ENCODE data around the gene IRS2. TPM values are rescaled to one million over a fixed set of nuclear protein-coding genes. Genes with fewer than 3 reads are reported as not detected.

The IRS2 gene, protein sequence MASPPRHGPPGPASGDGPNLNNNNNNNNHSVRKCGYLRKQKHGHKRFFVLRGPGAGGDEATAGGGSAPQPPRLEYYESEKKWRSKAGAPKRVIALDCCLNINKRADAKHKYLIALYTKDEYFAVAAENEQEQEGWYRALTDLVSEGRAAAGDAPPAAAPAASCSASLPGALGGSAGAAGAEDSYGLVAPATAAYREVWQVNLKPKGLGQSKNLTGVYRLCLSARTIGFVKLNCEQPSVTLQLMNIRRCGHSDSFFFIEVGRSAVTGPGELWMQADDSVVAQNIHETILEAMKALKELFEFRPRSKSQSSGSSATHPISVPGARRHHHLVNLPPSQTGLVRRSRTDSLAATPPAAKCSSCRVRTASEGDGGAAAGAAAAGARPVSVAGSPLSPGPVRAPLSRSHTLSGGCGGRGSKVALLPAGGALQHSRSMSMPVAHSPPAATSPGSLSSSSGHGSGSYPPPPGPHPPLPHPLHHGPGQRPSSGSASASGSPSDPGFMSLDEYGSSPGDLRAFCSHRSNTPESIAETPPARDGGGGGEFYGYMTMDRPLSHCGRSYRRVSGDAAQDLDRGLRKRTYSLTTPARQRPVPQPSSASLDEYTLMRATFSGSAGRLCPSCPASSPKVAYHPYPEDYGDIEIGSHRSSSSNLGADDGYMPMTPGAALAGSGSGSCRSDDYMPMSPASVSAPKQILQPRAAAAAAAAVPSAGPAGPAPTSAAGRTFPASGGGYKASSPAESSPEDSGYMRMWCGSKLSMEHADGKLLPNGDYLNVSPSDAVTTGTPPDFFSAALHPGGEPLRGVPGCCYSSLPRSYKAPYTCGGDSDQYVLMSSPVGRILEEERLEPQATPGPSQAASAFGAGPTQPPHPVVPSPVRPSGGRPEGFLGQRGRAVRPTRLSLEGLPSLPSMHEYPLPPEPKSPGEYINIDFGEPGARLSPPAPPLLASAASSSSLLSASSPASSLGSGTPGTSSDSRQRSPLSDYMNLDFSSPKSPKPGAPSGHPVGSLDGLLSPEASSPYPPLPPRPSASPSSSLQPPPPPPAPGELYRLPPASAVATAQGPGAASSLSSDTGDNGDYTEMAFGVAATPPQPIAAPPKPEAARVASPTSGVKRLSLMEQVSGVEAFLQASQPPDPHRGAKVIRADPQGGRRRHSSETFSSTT (N-terminal part only)
- 9.2 TPM for total RNA-seq (2021; ENCODE audit: unreplicated experiment)
- 4.4 and 6.0 TPM in 2 replicates for polyA plus RNA-seq (2012)
- Bru-seq, nascent RNA: percentile 71 among the genes with signal in this experiment
- percentile 36 among the genes with signal in this experiment for BruChase-seq, experiment 1, labeled RNA remaining after a 6-hour chase
- BruChase-seq, experiment 2, labeled RNA remaining after a 2-hour chase: percentile 57 among the genes with signal in this experiment
- long read RNA-seq, full-length matches to known transcripts: 1 of 8 reads
- long read RNA-seq, partial matches to known transcripts: 0 of 8 reads
- long read RNA-seq, other reads (novel, unspliced or antisense): 7 of 8 reads

DNA sequence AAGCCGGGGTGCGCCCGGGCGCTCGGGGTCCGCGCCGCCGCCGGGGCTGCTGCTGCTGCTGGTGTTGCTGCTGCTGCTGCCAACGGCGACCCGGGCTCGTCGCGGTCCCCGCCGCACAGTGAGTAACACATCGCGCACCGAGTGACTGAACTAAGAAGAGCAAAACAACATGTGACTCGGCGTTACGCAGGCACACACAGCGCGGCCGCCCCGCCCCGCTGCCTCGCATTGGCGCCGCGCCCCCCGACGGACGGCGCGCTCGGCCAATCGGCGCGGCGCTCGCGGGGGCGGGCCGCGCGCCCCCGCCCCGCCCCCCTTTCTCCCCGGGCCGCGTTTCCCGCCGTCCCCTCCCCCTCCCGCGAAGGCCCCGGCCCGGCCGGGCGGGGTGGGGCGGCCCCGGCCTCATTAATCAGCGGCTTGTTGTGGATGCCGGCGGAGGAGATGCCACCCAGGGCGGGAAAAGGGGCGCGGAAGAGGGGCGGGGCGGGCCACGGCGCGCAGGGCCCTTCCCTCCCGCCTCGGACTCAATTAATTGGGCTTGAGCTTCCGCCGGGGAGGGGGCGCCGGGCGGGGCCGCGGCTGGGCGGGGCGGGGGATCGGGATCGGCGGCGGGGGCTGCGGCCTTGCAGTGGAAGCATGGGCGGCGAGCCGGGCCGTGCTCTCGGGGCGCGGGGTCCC, at the start of gene IRS2:
IRS2 (minus strand) TSS at position 127 of the 678 bp plus-strand sequence. CDS start 530 bp downstream, outside the sequence.
- ChIA-PET RAD21 (ENCODE audit: low non-redundant PET in 1 of 2, low total read pairs in 2 of 2, uncharacterized antibody in 2 of 2, unreplicated experiment in 2 of 2) (no interaction called here), POLR2A (interaction anchor here (0.6 kb wide), 2 partner anchors 110 to 632 kb away, joined by 3 read pairs; no protein-coding TSS in a partner anchor), CTCF (no interaction called here)
- Histone ChIP-seq H3K9me3 (ENCODE audit: control insufficient read depth in 1 of 2, insufficient read depth in 1 of 2, low read depth in 1 of 2, low read length in 2 of 2) (no peaks in the 10 kb centered on the region), H4K20me1 (ENCODE audit: insufficient read depth) (no peaks in the 10 kb centered on the region), H3K4me3 (replicated peaks in 1 of 2; ENCODE audit: low read depth in 1 of 2, low read length in 2 of 2) (peak within 1 kb of the TSS; percentile 55 to 70), H3K4me2 (ENCODE audit: low read length) (peak within 1 kb of the TSS; percentile 96), H3K27me3 (ENCODE audit: insufficient read depth, low read length) (no peaks in the 10 kb centered on the region), H3K27ac (ENCODE audit: low read depth, low read length) (peak within 1 kb of the TSS; percentile 73), H3K79me2 (ENCODE audit: insufficient read depth, low read length) (peaks cover 2% of the 10 kb centered on the region; the same call in 1 of the 2 replicates), H3K36me3 (ENCODE audit: control insufficient read depth in 1 of 2, insufficient read depth in 2 of 2, low read length in 2 of 2) (no peaks in the 10 kb centered on the region), H3K4me1 (ENCODE audit: control insufficient read depth in 1 of 2, insufficient read depth in 2 of 2, low read length in 2 of 2) (peaks cover 0 to 21% of the 10 kb centered on the region in 2 experiments; a peak in 3 of 4 replicates), H3K9me2 (ENCODE audit: insufficient read depth) (no peaks in the 10 kb centered on the region), H3K9ac (ENCODE audit: low read length) (peak within 1 kb of the TSS; percentile 68), H2AFZ (ENCODE audit: low read depth, low read length, poor library complexity, severe bottlenecking) (no peak within 1 kb of the TSS)
- intact Hi-C loops (cut with micrococcal nuclease): loop anchor here (2.0 kb wide), 2 partner anchors 512 to 826 kb away; no protein-coding TSS in a partner anchor
- DNase-seq (ENCODE audit: low read depth, low spot score) (peak; percentile 81), ATAC-seq (peak; percentile 80)
- BruUV-seq (replicated peaks): no TSS peak
- TF ChIP-seq CEBPB (IDR thresholded peaks at IDR 0.05; ENCODE audit: low read depth) (no peak), JUND (IDR thresholded peaks at IDR 0.05) (no peak), SP1 (IDR thresholded peaks at IDR 0.05; ENCODE audit: low read depth) (peak; percentile 73), CBX3 (IDR thresholded peaks at IDR 0.05; ENCODE audit: low read depth) (no peak), EZH2phosphoT487 (IDR thresholded peaks at IDR 0.05; ENCODE audit: borderline replicate concordance) (no peak), EZH2 (IDR thresholded peaks at IDR 0.05) (no peak), EGR1 (IDR thresholded peaks at IDR 0.05; ENCODE audit: low read depth) (no peak), POLR2AphosphoS5 (IDR thresholded peaks at IDR 0.05; ENCODE audit: low read depth, low read length) (peak; percentile 98), YY1 (IDR thresholded peaks at IDR 0.05; ENCODE audit: extremely low read depth, insufficient replicate concordance, low read depth, low read length) (no peak), SRF (IDR thresholded peaks at IDR 0.05; ENCODE audit: low read depth) (no peak), ZNF274 (IDR thresholded peaks at IDR 0.05; ENCODE audit: low read depth, low read length) (no peak), RAD21 (IDR thresholded peaks at IDR 0.05; ENCODE audit: low read depth) (no peak), POLR2A (IDR thresholded peaks at IDR 0.05; ENCODE audit: borderline replicate concordance, extremely low read depth, insufficient read depth, insufficient read length) (peak; percentile 56), ZFX (IDR thresholded peaks at IDR 0.05) (0 out of 2 replicates have a peak, but pooled peaks have one; percentile 45), SIN3A (IDR thresholded peaks at IDR 0.05; ENCODE audit: low read depth) (peak; percentile 91), FOSL1 (IDR thresholded peaks at IDR 0.05; ENCODE audit: low read depth) (no peak), TCF7L2 (IDR thresholded peaks at IDR 0.05; ENCODE audit: borderline replicate concordance, extremely low read depth, insufficient read depth, insufficient read length) (no peak), ELF1 (IDR thresholded peaks at IDR 0.05; ENCODE audit: borderline replicate concordance, low read depth) (no peak)
- TF ChIP-seq, protein P1, sequence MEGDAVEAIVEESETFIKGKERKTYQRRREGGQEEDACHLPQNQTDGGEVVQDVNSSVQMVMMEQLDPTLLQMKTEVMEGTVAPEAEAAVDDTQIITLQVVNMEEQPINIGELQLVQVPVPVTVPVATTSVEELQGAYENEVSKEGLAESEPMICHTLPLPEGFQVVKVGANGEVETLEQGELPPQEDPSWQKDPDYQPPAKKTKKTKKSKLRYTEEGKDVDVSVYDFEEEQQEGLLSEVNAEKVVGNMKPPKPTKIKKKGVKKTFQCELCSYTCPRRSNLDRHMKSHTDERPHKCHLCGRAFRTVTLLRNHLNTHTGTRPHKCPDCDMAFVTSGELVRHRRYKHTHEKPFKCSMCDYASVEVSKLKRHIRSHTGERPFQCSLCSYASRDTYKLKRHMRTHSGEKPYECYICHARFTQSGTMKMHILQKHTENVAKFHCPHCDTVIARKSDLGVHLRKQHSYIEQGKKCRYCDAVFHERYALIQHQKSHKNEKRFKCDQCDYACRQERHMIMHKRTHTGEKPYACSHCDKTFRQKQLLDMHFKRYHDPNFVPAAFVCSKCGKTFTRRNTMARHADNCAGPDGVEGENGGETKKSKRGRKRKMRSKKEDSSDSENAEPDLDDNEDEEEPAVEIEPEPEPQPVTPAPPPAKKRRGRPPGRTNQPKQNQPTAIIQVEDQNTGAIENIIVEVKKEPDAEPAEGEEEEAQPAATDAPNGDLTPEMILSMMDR (IDR thresholded peaks at IDR 0.05 in 2 of 3, conservative IDR thresholded peaks at IDR 0.05 in 1 of 3; ENCODE audit: borderline replicate concordance in 1 of 3, insufficient read depth in 1 of 3, low read depth in 2 of 3, low read length in 2 of 3): no peak
- TF ChIP-seq, protein P2, sequence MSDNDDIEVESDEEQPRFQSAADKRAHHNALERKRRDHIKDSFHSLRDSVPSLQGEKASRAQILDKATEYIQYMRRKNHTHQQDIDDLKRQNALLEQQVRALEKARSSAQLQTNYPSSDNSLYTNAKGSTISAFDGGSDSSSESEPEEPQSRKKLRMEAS (IDR thresholded peaks at IDR 0.05): peak; percentile 86
- TF ChIP-seq, protein P3, sequence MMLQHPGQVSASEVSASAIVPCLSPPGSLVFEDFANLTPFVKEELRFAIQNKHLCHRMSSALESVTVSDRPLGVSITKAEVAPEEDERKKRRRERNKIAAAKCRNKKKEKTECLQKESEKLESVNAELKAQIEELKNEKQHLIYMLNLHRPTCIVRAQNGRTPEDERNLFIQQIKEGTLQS (IDR thresholded peaks at IDR 0.05): no peak
